Measurements from ENCODE around the gene EPHA8.

DNA sequence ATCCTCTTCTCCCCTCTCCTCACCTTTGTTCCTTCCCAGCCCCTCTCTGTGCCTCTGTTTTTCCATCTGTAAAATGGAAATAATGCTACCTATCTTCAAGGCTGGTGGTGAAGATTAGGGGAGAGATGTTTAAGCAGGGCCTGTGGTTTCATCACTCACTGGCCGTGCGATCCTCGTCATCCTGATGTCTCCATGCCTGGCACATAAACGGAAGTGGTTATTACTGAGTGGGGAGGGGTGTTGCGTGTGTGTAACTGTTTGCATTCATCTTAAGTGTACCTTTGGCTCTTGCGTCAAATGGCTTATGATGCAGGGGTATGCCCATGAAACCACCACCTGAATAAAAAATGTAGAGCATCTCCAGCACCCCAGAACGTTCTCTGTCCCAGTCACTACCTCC is 56.0 kb downstream of the EPHA8 start:
- TF ChIP-seq, protein P1, sequence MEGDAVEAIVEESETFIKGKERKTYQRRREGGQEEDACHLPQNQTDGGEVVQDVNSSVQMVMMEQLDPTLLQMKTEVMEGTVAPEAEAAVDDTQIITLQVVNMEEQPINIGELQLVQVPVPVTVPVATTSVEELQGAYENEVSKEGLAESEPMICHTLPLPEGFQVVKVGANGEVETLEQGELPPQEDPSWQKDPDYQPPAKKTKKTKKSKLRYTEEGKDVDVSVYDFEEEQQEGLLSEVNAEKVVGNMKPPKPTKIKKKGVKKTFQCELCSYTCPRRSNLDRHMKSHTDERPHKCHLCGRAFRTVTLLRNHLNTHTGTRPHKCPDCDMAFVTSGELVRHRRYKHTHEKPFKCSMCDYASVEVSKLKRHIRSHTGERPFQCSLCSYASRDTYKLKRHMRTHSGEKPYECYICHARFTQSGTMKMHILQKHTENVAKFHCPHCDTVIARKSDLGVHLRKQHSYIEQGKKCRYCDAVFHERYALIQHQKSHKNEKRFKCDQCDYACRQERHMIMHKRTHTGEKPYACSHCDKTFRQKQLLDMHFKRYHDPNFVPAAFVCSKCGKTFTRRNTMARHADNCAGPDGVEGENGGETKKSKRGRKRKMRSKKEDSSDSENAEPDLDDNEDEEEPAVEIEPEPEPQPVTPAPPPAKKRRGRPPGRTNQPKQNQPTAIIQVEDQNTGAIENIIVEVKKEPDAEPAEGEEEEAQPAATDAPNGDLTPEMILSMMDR (IDR thresholded peaks at IDR 0.05; ENCODE audit: insufficient read depth, low read depth, low read length), result no peak
- TF ChIP-seq EZH2 (IDR thresholded peaks at IDR 0.05; ENCODE audit: insufficient read depth, low read length), result no peak

Measured in astrocyte (in vitro differentiated cells and primary cell).